GM06990 (cell line): ENCODE data around the gene AKR1D1.

Source experiments
- DNase-seq: peaks from one replicate; pipeline ENCODE4 v3.0.0-alpha.2; 2011; ENCODE audit not compliant: insufficient read length; ENCODE audit errors: extremely low read depth
- H3K27me3 ChIP-seq: replicated peaks from 2 replicates; pipeline ENCODE4 v1.6.0; 2011; ENCODE audit warnings: low read length; ENCODE audit not compliant: control insufficient read depth, insufficient read depth
- H3K36me3 ChIP-seq: 2 replicates; pipeline ENCODE4 v1.5.1; 2011; ENCODE audit warnings: low read length; ENCODE audit not compliant: control insufficient read depth, insufficient read depth
- H3K4me3 ChIP-seq: replicated peaks from 2 replicates; pipeline ENCODE4 v1.5.1; 2011; ENCODE audit warnings: low read depth, mild to moderate bottlenecking, control low read depth, low read length
- TF ChIP-seq, protein P1 (sequence below): IDR thresholded peaks from 2 replicates; pipeline ENCODE4 v1.5.1; 2011; ENCODE audit warnings: low read length, control low read depth, mild to moderate bottlenecking, inconsistent platforms; ENCODE audit not compliant: insufficient read depth, poor library complexity, severe bottlenecking

Gene AKR1D1

GRCh38 chr7:138163800-138164199, 87.5 kb downstream of the AKR1D1 start:
- Histone ChIP-seq H3K4me3 (no peak overlapping the region), H3K27me3 (no peaks in the 10 kb centered on the region), H3K36me3 (no peaks in the 10 kb centered on the region)
- TF ChIP-seq, protein P1, sequence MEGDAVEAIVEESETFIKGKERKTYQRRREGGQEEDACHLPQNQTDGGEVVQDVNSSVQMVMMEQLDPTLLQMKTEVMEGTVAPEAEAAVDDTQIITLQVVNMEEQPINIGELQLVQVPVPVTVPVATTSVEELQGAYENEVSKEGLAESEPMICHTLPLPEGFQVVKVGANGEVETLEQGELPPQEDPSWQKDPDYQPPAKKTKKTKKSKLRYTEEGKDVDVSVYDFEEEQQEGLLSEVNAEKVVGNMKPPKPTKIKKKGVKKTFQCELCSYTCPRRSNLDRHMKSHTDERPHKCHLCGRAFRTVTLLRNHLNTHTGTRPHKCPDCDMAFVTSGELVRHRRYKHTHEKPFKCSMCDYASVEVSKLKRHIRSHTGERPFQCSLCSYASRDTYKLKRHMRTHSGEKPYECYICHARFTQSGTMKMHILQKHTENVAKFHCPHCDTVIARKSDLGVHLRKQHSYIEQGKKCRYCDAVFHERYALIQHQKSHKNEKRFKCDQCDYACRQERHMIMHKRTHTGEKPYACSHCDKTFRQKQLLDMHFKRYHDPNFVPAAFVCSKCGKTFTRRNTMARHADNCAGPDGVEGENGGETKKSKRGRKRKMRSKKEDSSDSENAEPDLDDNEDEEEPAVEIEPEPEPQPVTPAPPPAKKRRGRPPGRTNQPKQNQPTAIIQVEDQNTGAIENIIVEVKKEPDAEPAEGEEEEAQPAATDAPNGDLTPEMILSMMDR, result no peak
- DNase-seq, result no peak

DNA sequence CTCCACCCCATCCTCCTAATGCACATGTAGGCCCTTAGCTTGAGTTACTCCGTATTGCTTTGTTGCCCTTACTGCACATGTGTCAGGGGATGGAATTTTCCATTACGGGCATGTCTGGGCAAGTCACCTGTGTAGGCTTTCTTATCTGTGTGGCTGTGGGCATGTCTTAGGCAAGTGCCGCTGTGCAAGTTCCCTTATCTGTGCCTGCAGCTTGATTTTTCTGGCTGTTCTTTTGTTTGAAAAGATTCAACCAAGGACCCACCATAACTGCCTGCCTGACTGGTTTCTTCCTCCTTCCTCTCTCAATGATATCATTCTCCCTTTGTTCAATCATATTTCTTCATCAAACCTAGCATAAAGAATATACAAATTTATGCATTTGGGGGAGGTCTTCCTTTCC, 88.5 kb downstream of the AKR1D1 start:
- Histone ChIP-seq H3K36me3 (no peaks in the 10 kb centered on the region), H3K27me3 (no peaks in the 10 kb centered on the region), H3K4me3 (no peak overlapping the region)
- DNase-seq, result no peak
- TF ChIP-seq, protein P1, result no peak

DNA sequence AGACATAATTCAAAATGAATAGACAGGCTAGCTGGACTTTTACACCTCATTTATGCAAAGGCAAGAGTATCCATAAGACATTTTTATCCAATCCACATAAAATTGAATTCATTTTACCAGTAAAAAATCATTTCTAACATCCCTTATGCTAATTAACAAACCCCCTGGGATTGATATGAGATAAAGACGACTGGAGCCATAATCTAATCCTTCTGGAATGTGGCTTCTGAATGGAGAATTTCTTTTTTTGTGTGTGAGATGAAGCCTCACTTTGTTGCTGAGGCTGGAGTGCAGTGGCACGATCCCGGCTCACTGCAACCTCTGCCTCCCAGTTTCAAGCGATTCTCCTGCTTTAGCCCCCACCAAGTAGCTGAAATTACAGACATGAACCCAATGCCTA, 90.4 kb downstream of the AKR1D1 start:
- Histone ChIP-seq H3K4me3 (no peak overlapping the region), H3K27me3 (no peaks in the 10 kb centered on the region), H3K36me3 (no peaks in the 10 kb centered on the region)
- no peak for DNase-seq
- TF ChIP-seq, protein P1, result no peak

GRCh38 chr7:138167222-138167621, 91.0 kb downstream of the AKR1D1 start:
- H3K27me3 ChIP-seq, result no peaks in the 10 kb centered on the region
- TF ChIP-seq, protein P1, result no peak
- H3K36me3 ChIP-seq, result no peaks in the 10 kb centered on the region
- H3K4me3 ChIP-seq, result no peak overlapping the region
- DNase-seq, result no peak

- no peaks in the 10 kb centered on the region for H3K27me3 ChIP-seq
- no peaks in the 10 kb centered on the region for H3K36me3 ChIP-seq
- DNase-seq, result peak; percentile 17
- TF ChIP-seq, protein P1, result no peak
- no peak overlapping the region for H3K4me3 ChIP-seq
These were observed 91.6 kb downstream of the AKR1D1 start for GRCh38 chr7:138167869-138168296.
